ENCODE results near the gene PPM1H. TPM values are rescaled to one million over a fixed set of nuclear protein-coding genes. Genes with fewer than 3 reads are reported as not detected.

PPM1H gene
- total RNA-seq, 1 donor from 2014 or later: 6.3 TPM

DNA sequence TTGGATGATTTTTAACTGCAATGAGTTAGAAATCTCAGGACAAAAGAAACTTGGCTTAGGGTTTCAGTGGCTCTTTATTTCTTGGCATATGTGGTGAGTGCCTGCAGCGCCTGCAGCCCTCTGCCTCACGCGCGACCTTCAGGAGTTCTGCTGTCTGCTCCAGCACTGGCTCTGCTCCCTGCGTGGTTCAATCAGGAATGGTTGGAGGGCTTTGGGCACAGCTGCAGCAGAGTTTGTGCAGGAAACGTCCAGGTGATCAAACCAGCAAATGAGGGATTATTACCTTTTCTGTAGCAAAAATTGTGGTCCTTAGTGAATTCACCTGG, 19.8 kb downstream of the PPM1H start:
- Mint-ChIP-seq H3K27ac (ENCODE audit: unreplicated experiment) (peak overlapping the region; percentile 11), H3K4me3 (ENCODE audit: unreplicated experiment) (no peak overlapping the region), H3K27me3 (ENCODE audit: unreplicated experiment) (peaks cover 2% of the 10 kb centered on the region), H3K9me3 (ENCODE audit: unreplicated experiment) (peaks cover 1% of the 10 kb centered on the region), H3K36me3 (ENCODE audit: unreplicated experiment) (no peaks in the 10 kb centered on the region), H3K4me1 (ENCODE audit: low read depth, unreplicated experiment) (peaks cover 21% of the 10 kb centered on the region)
- TF ChIP-seq, protein P1, sequence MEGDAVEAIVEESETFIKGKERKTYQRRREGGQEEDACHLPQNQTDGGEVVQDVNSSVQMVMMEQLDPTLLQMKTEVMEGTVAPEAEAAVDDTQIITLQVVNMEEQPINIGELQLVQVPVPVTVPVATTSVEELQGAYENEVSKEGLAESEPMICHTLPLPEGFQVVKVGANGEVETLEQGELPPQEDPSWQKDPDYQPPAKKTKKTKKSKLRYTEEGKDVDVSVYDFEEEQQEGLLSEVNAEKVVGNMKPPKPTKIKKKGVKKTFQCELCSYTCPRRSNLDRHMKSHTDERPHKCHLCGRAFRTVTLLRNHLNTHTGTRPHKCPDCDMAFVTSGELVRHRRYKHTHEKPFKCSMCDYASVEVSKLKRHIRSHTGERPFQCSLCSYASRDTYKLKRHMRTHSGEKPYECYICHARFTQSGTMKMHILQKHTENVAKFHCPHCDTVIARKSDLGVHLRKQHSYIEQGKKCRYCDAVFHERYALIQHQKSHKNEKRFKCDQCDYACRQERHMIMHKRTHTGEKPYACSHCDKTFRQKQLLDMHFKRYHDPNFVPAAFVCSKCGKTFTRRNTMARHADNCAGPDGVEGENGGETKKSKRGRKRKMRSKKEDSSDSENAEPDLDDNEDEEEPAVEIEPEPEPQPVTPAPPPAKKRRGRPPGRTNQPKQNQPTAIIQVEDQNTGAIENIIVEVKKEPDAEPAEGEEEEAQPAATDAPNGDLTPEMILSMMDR (IDR thresholded peaks at IDR 0.05; ENCODE audit: partially characterized antibody, unreplicated experiment): no peak
- no peak for DNase-seq

DNA sequence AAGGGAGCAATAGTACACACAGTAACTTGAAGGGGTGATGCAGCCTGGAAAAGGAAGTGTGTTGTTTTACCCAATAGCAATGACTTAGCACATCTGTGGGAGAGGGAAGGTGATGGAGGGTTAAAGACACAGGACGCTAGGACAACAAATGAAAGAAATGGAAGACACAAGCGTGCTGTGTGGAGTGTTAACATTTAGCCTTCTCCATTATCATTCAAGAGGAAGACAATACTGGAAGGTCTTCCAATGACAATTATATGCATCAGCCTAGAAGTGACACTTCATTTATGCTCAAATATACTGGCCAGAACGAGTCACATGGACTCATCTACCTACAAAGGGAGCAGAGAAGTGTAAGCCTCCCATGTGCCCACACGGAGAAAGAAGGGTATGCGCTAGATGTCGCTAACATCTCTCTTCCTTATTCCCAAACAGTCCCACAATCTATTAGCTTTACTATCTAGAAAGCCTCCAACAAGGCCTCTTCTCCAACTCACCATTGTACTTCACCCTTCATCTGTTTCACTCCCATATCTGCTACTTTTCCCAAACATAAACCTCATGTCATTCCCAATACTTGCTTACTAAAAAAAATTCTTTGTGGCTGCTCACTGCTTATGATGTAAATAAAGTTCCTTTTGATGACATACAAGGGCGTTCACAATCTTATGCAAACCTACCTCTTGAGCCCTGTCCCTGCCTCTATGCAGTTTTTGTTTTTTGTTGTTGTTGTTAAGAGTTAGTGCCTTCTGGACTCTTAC, 20.3 kb downstream of the PPM1H start:
- TF ChIP-seq, protein P1 (IDR thresholded peaks at IDR 0.05; ENCODE audit: partially characterized antibody, unreplicated experiment): no peak
- peak overlapping the region; percentile 4 for H3K27ac Mint-ChIP-seq (ENCODE audit: unreplicated experiment)
- H3K4me3 Mint-ChIP-seq (ENCODE audit: unreplicated experiment): no peak overlapping the region
- H3K27me3 Mint-ChIP-seq (ENCODE audit: unreplicated experiment): peaks cover 2% of the 10 kb centered on the region
- H3K4me1 Mint-ChIP-seq (ENCODE audit: low read depth, unreplicated experiment): peaks cover 21% of the 10 kb centered on the region
- no peaks in the 10 kb centered on the region for H3K36me3 Mint-ChIP-seq (ENCODE audit: unreplicated experiment)
- peaks cover 1% of the 10 kb centered on the region for H3K9me3 Mint-ChIP-seq (ENCODE audit: unreplicated experiment)
- no peak for DNase-seq

DNA sequence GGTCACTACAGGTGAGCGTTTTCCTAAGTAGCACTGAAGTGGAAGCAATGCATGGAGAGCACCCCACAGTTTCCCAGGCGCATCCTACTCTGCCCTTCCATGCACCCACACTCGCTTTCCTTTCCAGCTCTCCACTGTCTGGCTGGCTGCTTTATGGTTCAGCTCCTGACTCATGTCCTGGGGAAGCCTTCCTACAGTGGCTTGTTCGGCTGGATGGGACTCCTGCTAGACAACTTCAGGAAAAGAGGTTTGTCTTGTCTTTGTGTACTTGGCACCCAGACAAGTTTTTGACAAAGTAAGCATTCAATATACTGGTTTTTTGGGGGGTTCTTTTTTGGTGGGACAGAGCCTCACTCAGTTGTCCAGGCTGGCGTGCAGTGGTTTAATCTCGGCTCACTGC, 21.6 kb downstream of the PPM1H start:
- Mint-ChIP-seq H3K27ac (ENCODE audit: unreplicated experiment) (no peak overlapping the region), H3K9me3 (ENCODE audit: unreplicated experiment) (peaks cover 5% of the 10 kb centered on the region), H3K27me3 (ENCODE audit: unreplicated experiment) (no peaks in the 10 kb centered on the region), H3K4me3 (ENCODE audit: unreplicated experiment) (no peak overlapping the region), H3K36me3 (ENCODE audit: unreplicated experiment) (no peaks in the 10 kb centered on the region), H3K4me1 (ENCODE audit: low read depth, unreplicated experiment) (peaks cover 29% of the 10 kb centered on the region)
- TF ChIP-seq, protein P1 (IDR thresholded peaks at IDR 0.05; ENCODE audit: partially characterized antibody, unreplicated experiment): no peak
- DNase-seq: no peak

DNA sequence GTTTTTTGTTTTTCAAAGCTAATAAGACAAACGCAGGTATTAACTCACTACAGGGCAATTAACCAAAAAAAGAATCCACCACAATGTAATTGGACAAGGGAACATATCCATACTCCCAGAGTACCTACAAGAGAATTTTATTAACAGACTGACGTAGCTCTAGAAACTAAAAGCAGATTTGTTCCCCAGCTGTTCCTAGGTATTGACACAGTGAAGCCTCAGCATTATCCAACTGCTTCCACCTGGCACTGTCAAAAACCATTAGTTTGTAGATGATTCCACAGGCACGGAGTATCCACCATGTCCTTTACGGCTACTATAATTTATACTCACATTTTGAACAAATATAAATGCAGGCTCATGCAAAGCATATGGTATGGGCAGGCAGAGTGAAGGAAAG, 22.3 kb downstream of the PPM1H start:
- Mint-ChIP-seq H3K27me3 (ENCODE audit: unreplicated experiment) (no peaks in the 10 kb centered on the region), H3K36me3 (ENCODE audit: unreplicated experiment) (no peaks in the 10 kb centered on the region), H3K4me1 (ENCODE audit: low read depth, unreplicated experiment) (peaks cover 27% of the 10 kb centered on the region), H3K9me3 (ENCODE audit: unreplicated experiment) (peaks cover 5% of the 10 kb centered on the region), H3K27ac (ENCODE audit: unreplicated experiment) (no peak overlapping the region), H3K4me3 (ENCODE audit: unreplicated experiment) (no peak overlapping the region)
- TF ChIP-seq, protein P1 (IDR thresholded peaks at IDR 0.05; ENCODE audit: partially characterized antibody, unreplicated experiment): no peak
- no peak for DNase-seq

DNA sequence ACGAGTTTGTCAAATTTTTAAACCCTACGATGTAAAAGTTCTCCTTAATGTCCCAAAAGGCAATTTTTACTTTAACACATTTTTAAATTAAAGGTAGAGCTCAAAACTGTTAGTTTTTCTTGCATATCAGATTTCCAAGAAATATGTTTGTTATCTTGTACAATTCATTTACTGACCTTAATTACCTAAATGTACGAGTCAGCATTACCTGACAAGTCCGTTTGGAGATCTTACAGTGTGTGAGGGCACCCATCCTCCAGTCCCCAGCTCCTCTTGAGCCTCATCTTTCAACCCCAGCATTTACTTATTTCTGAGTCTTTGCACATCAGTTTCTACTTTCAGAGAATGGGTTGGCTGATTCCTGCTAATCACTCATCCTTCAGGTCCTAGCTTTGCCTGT, 23.7 kb downstream of the PPM1H start:
- Mint-ChIP-seq H3K27me3 (ENCODE audit: unreplicated experiment) (no peaks in the 10 kb centered on the region), H3K4me3 (ENCODE audit: unreplicated experiment) (no peak overlapping the region), H3K36me3 (ENCODE audit: unreplicated experiment) (no peaks in the 10 kb centered on the region), H3K4me1 (ENCODE audit: low read depth, unreplicated experiment) (peaks cover 20% of the 10 kb centered on the region), H3K27ac (ENCODE audit: unreplicated experiment) (no peak overlapping the region), H3K9me3 (ENCODE audit: unreplicated experiment) (peaks cover 4% of the 10 kb centered on the region)
- DNase-seq: no peak
- TF ChIP-seq, protein P1 (IDR thresholded peaks at IDR 0.05; ENCODE audit: partially characterized antibody, unreplicated experiment): no peak
